ENCODE data around the gene COL18A1.
"Not testable (repeated sequence)": the region's sequence is repeated elsewhere in the genome, so short reads cannot be mapped to it uniquely, and the experiment has no call there.

The COL18A1 gene

DNA sequence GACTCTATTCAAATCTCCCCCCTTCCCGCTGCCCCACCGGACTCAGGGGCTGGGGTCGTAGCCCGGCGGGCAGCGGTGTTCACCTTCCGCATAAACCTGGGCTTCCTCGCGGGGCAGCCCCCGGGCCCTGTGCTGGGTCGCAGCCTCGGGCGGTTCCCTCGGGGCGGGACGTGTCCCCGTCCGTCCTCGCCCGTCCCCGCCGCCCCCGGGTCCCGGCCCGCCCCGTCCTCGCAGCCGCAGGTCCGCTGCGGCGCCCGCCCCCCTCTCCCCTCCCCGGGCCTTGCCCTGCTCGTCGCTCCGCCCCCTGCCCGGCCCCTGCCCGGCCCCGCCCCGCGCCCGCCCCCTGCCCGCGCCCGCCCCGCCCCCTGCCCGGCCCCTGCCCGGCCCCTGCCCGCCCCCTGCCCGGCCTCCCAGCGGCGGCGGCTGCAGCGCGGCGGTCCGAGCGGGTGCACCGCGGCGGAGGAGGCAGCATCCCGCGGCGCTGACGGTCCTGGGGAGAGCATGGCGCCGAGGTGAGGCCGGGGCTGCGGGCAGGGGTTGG, at the start of gene COL18A1:
TSS of gene COL18A1 (plus strand) at position 436 of the 541 bp plus-strand sequence. CDS start at position 502, 66 bp downstream.
- DNase-seq (ENCODE audit: low read depth, low spot score) = no peak

DNA sequence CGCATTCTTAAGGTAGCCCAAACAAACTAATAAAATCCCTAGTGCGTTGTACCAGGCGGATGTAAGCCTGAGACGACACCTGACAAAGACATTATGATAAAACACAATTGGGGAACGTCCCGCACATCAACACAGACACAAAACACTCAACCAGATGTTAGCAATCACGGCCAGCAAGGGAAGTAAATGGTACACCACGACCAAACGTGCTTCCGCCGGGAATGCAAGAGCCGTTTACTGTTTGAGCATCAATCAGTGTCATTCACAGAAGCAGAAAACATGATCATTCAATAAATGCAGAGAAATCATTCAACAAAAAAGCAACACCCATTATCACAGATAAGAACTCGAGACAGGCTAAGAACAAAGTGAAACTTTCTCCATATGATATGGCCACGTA, 49.4 kb upstream of the COL18A1 start:
- no peak for DNase-seq (ENCODE audit: low read depth, low spot score)

DNA sequence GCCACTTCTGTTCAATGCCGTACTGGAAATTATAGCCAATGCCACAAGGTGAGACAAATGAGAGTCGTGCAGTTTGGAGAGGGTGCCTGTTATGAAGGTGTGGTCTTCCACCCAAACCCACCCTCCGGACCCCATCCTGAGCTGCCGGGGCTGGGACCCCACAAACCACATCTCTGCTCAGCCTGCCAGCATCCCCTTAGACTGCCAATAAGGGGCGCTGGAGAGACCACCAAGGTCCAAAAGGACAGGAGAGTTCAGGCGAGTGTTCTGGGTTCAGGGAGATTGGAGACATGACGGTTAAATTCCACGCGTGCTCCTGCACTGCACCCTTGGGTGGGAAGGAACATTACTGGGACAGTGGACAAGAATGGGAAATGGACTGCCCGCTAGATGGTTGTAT, 48.7 kb upstream of the COL18A1 start:
- DNase-seq (ENCODE audit: low read depth, low spot score) = no peak

DNA sequence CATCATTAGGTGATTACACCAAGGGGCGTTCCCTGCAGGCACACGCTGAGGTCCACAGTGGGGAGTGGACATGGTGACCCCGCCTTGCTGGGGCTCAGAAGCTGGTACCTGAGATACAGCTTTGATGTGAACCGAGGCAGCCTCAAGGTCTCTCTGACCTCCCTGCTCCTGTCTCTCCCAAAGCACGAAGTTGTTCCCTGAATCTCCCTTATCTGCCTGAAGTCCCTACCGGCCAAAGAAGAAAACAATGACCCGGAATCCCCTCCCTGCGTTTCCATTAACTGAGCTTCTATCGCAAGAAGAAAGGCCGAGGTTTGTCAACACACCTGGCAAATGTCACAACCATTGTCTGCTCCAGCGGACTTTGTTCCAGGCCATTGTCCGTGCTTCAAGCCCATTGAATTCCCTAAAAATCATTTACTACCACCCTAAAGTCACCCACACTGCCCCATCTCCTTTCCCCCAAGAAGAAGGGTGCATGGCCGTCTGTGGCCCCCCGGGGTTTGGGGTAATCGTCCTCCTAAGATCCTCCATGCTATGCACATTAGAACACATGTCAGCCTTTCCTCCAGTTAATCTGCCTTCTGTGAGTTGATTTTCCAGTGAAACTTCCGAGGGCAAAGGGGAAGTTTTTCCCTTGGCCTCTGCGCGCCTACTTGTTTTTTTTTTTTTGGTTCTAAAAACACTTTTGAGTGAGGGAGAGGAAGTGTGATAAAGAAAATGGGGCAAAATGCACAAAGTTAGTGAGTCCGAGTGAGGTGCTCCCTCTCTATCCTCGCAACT, 48.1 kb upstream of the COL18A1 start:
- no peak for DNase-seq (ENCODE audit: low read depth, low spot score)

DNA sequence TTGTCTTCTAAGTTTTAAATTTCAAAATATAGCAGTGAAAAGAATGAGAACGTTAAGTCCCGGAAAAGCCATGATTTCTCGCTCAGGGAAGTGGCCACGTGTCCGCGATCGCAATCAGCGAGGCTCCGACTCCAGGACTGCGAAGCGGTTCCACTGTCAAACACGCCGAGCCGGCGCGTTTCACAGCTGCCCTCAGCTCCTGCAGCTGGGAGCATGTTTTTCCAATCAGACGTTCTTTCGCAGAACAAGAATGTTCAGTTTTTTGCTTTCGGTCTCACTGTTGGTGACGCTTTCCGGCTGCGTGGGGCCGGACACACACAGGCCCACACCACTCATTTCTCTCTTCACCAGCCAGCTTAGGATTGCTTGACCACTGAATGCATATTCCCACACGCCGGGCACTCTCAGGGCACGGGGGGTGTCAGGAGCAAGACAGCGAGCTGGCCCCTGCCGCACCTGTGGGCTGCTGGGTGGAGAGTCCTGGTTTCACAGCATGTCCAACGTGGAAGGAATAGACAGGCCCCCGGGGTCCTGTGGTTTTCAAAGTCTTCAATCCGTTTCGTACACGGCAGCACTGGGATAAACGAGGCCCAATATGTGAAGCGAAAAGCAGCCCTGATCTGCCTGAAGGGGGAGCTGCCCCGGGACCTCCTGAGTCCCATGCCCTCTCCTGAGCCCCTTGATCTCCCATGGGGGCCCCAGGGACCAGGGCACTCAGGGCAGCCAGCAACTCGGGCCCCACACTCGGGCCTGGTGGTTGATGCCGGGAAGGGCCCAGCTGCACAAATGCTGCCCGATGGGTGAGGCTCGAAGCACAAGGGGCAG, 47.3 kb upstream of the COL18A1 start:
- no peak for DNase-seq (ENCODE audit: low read depth, low spot score)

DNA sequence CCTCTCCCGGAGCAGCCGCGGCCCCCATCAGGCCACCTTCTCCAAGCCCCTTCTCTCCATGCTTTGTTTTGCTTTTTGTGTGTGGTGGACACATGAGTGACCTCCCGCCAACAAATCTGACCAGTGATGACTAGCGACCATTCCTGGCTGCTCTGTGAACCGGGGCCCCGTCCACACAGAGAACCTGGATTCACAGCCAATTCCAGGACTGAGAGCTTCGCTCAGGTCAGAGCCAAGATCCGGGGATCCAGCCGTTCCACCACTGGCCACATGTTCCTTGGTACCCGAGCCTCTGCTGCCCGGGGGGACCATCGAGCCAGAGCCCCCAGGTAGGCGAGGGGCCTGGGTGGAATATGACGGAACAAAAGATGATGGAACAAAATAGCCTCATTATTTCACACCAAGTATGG, 46.7 kb upstream of the COL18A1 start:
- DNase-seq (ENCODE audit: low read depth, low spot score) = no peak

DNA sequence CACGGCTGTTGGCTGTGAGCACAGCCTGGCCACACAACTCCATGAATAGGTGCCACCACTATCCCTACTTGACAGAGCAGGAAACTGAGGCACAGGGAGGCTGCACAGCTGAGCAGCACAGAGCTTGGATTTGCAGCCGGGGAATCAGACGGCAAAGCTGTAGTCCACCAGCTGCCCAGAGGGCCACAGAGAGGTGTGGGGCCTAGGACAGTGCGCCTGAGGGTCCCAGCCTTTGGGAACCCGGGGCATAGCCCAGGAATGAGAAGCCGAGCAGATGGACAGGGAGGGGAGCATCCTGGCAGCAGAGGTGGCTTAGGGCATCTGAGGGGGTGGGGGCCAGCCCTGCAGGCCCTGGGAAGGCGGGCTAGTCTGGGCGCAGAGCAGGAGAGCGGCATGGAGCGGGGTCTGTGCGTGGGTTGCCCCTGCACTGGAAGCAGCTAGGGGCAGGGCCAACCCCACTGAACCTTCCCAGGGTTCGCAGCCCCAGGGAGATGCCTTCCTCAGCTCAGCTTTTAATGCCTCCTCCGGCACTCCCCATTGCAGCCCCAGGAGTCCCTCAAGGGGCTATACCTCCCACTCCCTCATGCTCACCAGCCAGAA, 46.2 kb upstream of the COL18A1 start:
- DNase-seq (ENCODE audit: low read depth, low spot score) = no peak

DNA sequence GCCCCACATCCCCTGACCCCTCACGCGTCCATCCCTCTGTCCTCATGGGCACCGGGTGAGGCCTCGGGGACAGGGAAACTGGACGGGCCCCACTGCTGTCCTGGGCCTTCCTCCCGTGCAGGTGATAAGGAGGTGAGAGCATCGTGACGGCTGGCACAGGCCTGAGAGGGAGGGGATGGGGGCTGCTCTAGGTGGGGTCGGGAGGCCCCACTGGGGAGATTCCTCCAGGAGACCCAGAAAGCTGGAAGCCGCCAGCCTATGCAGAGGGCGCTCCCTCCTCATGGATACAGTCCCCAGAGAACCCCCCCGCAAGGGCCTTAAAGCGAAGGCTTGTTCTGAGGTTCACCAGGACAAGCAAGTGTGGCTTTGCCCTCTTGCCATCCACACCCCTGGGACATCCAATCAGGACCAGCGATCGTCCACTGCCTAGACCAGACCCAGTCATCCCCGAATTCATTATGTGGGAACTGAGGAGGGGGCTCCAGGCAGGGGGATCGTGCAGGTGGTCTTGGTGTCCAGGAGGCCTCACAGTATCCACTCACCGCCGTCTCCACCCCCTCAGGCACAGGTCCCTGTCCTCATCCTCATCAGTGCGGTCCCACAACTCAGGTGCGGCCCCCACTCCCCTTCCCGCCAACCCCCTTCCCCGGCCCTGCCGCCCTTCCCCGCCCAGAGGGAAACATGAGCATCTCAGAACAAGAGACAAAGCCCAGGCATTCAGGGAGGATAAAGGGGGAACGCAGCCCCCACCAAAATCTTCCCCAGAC, 45.3 kb upstream of the COL18A1 start:
- no peak for DNase-seq (ENCODE audit: low read depth, low spot score)

DNA sequence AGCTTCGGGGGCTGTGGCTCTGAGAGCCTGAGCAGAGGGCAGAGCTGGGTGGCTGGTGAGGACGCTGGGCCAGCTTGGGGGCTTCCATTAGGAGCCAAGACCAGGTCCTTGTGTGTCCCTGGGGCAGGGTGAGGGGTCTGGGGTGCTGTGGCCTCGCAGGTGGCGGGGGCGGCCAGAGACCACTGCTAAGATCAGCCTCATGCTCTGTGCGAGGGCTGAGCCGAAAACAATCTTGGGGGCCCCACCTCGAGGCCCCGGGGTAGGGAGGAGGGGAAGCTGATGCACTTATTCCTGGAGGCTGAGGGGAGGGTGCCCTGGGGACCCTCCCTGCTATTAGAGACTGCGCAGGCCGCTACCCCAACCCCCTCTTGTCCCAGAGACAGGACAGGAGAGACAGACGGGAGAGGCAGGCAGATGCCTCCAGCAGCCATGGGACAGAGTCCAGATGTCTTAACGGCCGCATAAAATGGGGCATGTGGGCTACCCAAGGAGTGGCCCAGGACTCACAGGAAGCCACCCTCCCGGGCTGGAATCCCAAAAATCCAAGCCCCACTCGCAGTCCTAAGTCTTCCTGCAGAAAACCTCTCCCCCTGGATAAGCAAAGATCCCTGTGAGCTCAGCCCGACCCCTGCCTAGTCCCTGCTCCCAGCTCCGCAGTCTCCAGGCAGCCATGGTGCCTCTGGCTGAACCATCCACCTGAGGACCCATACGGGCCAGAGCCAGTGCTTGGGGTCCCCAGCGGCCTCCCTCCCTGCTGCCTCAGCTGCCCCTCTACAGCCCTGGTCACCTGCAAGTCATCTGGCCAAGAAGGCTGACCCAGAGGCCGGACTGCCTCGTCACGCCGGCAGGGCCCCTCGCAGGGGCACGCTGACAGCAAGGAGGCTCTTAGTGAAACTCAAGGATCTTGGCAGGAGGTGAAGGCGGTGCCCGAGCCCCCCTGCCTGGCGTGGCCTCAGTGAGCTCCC, 43.6 kb upstream of the COL18A1 start:
- DNase-seq (ENCODE audit: low read depth, low spot score) = no peak

DNA sequence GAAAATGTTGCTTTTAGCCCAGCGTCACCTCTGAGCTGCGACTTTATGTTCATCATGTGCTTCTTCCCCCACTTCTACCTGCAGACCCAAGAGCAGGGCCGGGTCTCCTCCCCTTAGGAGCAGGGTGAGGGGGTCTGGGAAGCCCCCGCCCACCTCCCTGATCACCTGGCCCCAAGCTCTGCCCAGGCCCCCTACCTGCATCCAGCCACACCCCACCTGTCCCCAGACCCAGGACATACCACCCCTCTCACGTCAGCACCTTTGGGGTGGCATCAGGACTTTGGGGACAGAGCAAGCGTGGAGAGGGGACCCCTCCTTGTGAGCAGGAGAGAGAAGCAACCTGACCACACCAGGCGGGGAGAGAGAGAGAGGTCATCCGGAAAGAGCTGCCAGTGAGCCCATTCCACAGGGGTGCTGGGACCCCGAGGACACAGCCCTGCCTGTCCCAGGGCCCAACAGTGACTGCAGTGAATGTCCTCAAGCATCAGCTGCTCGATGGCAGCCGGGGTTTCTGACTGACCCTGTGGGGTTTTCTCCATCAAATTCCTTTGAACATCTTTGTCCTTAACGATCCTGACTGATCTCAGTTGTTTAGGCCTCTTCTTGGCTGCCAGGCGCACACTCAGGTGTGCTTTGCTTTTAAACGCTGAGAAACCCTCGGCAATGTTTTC, 42.8 kb upstream of the COL18A1 start:
- no peak for DNase-seq (ENCODE audit: low read depth, low spot score)

DNA sequence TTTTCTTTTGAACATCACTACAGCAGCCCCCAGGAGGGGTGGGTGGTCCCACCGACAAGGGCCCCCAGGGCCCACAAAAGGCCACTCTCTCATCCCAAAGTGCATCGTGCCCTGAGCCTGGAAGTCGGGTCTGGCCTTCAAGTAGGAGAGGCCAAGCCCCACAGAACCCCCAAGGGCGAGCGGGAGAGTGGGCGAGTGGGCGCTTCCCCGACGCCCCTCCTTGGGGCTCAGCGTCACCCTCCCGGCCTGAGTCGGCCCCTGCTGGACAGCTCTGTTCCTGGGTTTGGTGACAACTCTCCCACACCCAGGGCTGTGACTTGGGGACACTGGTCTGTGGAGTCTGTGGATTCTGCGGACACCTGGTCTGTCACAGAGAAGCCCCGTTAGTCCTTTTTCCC, 42.2 kb upstream of the COL18A1 start:
- DNase-seq (ENCODE audit: low read depth, low spot score) = no peak

DNA sequence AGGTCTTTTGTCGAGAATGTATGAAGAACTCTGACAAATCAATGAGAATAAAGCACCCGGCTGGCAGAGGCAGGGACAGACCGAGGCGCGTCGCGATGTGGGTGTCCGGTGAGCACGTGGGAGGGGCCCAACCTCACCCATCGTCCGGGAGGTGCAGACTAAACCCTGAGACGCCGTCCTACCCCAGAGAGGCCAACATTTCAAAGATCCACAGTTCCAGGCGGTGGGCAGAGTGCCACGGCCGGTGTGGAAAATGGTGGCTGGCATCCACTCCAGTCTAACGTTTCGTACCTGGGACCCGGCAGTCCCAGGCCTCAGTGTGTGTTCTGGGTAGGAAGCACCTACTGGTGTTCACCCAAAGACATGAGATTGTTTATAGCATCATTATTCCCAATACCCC, 41.7 kb upstream of the COL18A1 start:
- DNase-seq (ENCODE audit: low read depth, low spot score) = not testable (repeated sequence)

DNA sequence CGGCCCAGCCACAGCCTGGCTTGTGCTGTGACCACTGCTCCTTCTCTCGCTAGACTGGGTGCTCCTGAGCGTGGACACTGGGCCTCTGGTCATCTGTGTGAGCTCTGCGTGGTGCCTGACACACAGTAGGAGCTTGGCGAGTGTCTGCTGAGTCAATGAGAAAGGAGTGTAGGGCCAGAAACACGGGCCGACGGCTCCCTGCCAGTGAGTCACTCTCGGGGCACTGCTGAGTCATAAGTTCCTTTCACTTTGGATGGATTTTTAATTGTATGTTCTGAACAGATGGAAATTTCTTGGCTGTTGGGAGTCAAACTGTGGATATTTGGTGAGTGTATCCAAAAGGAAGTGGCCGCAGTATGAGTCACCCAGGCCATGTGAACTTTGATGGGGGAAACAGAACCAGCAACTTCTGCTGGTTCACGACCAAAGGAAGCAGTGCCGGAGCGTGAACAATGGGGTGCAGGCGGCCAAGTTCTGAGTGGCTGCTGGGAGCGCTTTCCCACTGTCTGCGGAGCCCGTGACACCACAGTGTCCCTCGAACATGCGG, 41.0 kb upstream of the COL18A1 start:
- peak; percentile 94 for DNase-seq (ENCODE audit: low read depth, low spot score)

DNA sequence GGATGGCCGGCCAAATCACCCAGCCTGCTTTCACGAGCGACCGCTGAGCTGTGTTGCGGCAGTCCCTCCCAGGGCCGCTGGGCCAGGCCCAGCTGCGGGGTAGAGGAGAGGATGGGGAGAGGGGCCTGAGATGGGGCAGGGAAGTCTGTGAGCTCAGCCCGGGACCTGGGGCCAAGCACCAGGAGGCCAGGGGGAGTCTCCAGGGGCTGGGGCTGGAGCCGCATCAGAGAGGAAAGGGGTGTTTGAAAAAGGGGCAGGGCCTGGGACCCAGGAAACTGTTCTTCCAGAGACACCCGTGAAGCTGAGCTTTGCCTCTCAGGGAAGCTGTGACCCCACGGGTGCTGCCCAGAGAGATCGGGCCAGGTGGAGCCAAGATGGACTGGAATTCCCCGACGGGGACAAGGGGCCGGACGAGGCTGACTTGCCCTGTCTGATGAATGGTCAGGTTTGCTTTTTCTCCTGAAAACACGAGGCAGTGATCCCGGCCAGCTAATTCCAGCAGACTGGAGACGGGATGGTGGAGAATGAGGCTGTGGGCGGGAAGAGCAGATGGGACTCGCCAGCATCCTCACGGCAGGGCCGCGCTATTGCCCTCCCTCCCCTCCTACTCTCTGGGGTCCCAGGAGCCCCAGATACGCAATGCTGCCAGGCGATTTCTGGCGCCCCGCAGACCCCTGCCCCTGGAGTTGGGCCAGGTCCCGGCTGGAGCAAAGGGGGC, 40.3 kb upstream of the COL18A1 start:
- no peak for DNase-seq (ENCODE audit: low read depth, low spot score)

DNA sequence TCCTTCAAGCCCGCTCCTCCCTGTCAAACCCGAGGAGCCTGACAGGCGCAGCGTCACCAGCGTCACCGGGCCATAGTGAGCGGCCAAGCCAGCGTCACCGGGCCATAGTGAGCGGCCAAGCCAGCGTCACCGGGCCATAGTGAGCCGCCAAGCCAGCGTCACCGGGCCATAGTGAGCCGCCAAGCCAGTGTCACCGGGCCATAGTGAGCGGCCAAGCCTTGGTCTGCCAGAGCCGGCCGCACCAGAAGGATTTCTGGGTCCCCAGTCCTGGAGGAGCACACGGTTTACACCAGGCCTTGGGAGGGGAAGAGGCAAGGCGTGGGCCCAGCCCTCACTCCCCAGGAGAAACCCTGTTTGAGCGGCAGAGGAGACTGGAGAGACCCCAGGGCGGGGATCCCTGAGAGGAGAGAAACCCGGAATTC, 39.8 kb upstream of the COL18A1 start:
- DNase-seq (ENCODE audit: low read depth, low spot score) = no peak

DNA sequence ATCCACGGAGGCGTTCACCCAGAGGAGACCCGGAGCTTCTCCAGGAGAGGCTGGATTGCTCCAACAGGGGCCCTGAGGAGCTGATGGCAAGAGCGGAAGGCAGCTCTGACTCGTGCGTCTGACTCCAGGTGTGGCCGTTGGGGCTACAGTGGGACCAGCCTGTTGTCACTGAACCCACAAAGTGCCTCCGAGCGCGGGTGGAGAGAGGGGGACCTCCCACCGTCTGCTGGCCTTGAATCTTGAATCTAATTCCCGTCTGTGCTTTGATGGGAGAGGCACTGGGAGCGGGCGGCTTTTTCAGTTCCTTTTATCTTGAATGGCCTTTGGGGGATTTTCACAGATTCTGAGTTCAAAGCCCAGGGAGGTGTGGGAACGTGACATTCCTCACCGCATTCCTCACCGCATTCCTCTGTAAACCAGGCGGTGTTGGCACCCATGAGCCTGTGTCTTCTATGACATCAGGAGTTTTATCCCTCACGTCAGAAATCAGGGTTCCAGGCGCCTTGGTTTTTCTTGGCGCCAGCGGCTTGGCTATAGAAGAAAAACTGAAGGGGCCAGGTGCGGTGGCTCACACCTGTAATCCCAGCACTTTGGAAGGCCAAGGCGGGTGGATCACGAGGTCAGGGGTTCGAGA, 39.2 kb upstream of the COL18A1 start:
- no peak for DNase-seq (ENCODE audit: low read depth, low spot score)

DNA sequence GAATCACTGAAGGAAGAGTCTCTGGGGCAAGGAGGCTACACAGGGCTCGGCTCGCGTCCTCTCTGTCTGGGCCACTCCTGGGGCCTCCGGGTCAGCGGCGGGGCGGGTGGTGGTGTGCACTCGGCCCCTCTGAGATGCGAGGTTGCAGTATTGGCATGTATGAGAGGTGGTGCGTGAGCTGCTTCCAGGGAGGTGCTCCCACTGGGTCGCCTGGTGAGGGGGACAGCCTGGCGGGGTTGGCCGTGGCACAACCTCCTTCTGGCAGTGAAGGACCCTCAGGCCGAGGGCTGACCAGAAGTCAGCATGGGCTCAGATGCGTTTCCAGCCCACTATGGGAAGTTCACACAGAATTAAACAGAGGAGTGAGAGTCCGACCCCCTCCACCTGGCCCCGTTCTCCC, 38.5 kb upstream of the COL18A1 start:
- DNase-seq (ENCODE audit: low read depth, low spot score) = no peak

DNA sequence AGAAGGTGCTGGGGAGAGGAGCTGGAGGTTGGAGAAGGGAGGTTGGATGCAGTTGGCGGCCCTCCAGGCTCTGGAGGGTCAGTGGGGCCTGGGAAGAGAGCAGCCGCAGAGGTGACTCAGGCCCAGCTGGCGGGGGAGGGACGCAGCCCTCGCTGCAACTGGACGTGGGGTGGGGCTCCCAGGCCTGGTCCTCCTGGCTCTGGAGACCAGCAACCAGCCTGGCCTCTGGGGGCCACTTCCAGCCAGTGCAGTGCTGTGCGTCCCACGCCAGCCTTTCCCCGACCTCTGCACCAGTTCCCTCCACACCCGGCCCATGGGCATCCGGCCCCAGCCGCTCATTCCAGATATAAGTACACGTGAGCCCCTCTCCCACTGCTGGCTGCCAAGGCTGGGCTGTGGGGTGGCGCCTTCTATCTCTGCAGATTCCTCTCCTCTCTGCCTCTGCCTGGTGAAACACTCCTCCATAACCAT, 38.0 kb upstream of the COL18A1 start:
- peak; percentile 89 for DNase-seq (ENCODE audit: low read depth, low spot score)
